ENCODE data around the gene SERHL2.
"Not testable (repeated sequence)": the region's sequence is repeated elsewhere in the genome, so short reads cannot be mapped to it uniquely, and the experiment has no call there.

The SERHL2 gene

DNA sequence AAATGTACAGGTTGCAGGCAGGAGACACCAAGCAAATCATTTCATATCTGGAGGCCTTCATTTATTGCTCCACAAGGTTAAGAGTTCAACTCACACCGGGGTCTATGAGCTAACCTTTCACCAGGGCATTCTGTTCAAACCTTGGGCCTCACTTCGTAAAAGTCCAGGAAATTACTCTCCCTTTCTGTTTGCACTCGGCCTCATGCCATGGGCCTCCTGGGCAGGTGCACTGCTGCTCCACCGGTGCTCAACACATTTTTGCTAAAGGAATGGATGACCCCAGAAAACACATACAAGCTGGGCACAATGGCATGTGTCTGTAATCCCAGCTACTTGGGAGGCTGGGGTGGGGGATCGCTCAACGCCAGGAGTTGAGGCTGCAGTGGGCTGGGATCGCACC is 17.6 kb upstream of the SERHL2 start:
- TF ChIP-seq, protein P1, sequence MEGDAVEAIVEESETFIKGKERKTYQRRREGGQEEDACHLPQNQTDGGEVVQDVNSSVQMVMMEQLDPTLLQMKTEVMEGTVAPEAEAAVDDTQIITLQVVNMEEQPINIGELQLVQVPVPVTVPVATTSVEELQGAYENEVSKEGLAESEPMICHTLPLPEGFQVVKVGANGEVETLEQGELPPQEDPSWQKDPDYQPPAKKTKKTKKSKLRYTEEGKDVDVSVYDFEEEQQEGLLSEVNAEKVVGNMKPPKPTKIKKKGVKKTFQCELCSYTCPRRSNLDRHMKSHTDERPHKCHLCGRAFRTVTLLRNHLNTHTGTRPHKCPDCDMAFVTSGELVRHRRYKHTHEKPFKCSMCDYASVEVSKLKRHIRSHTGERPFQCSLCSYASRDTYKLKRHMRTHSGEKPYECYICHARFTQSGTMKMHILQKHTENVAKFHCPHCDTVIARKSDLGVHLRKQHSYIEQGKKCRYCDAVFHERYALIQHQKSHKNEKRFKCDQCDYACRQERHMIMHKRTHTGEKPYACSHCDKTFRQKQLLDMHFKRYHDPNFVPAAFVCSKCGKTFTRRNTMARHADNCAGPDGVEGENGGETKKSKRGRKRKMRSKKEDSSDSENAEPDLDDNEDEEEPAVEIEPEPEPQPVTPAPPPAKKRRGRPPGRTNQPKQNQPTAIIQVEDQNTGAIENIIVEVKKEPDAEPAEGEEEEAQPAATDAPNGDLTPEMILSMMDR (conservative IDR thresholded peaks at IDR 0.05; ENCODE audit: low read depth, low read length) = no peak
- DNase-seq (ENCODE audit: low read depth) = no peak
- no peak overlapping the region for H3K4me3 ChIP-seq (ENCODE audit: low read length)

DNA sequence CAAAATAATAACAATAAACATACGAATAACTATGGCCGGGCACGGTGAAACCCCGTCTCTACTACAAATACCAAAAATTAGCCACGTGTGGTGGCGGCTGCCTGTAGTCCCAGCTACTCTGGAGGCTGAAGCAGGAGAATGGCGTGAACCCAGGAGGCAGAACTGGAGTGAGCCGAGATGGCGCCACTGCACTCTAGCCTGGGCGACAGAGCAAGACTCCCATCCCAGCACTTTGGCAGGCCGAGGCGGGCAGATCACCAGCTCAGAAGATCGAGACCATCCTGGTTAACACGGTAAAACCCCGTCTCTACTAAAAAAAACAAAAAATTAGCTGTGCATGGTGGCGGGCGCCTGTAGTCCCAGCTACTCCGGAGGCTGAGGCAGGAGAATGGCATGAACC is 17.1 kb upstream of the SERHL2 start:
- DNase-seq (ENCODE audit: low read depth); H3K4me3 ChIP-seq (ENCODE audit: low read length): not testable (repeated sequence)

DNA sequence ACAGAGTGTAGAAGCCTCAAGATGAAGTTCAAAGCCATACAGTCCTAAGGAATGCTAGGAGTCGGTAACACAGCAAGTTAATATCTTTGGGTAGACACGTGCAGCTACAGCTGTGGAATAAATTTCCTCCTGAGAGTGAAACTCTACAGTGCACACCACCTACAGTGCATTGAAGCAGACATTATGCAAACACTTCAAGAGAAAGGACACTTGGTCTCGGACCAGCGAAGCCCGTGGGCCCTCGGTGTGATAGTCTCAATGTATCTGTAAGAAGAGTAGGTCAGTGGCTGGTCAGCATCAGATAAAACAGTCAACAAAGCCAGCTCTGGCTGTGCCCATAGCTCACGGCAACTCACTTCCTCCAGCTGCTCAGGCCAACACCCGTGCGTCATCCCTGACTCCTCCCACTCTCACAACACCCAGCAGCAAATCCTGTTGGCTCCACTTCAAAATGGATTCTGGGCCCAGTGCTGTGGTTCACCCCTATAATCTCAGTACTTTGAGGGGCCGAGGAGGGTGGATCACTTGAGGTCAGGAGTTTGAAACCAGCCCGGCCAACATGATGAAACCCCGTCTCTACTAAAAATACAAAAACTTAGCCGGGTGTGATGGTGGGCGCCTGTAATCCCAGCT is 16.4 kb upstream of the SERHL2 start:
- DNase-seq (ENCODE audit: low read depth); H3K4me3 ChIP-seq (ENCODE audit: low read length): not testable (repeated sequence)

DNA sequence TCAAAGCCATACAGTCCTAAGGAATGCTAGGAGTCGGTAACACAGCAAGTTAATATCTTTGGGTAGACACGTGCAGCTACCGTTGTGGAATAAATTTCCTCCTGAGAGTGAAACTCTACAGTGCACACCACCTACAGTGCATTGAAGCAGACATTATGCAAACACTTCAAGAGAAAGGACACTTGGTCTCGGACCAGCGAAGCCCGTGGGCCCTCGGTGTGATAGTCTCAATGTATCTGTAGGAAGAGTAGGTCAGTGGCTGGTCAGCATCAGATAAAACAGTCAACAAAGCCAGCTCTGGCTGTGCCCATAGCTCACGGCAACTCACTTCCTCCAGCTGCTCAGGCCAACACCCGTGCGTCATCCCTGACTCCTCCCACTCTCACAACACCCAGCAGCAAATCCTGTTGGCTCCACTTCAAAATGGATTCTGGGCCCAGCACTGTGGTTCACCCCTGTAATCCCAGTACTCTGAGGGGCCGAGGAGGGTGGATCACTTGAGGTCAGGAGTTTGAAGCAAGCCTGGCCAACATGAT is 14.5 kb upstream of the SERHL2 start:
- DNase-seq (ENCODE audit: low read depth); H3K4me3 ChIP-seq (ENCODE audit: low read length): not testable (repeated sequence)

- H3K4me3 ChIP-seq (ENCODE audit: low read length) = no peak overlapping the region
- no peak for DNase-seq (ENCODE audit: low read depth)
- TF ChIP-seq, protein P1 (conservative IDR thresholded peaks at IDR 0.05; ENCODE audit: low read depth, low read length) = no peak
Measured at GRCh38 chr22:42544686-42545085, 9.1 kb upstream of the SERHL2 start.

GRCh38 chr22:42547562-42547961 is 6.2 kb upstream of the SERHL2 start:
- TF ChIP-seq, protein P1 (conservative IDR thresholded peaks at IDR 0.05; ENCODE audit: low read depth, low read length) = no peak
- DNase-seq (ENCODE audit: low read depth) = no peak
- H3K4me3 ChIP-seq (ENCODE audit: low read length) = no peak overlapping the region

DNA sequence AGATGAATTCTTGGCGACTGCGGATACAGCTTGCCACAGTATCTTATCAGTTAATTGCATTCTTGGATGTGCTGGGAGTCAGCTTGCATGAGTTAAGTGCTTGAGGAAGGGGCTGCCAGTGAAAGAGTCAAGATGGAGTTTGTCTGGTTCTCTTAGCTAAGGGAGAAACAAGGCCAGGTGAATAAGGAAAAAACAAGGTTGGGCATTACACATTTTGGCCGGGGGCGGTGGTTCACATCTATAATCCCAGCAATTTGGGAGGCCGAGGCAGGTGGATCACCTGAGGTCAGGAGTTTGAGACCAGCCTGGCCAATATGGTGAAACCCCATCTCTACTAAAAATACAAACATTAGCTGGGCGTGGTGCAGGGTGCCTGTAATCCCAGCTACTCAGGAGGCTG is 5.6 kb upstream of the SERHL2 start:
- not testable (repeated sequence) for DNase-seq (ENCODE audit: low read depth); H3K4me3 ChIP-seq (ENCODE audit: low read length)

GRCh38 chr22:42548597-42549330 is 5.0 kb upstream of the SERHL2 start:
- TF ChIP-seq, protein P1 (conservative IDR thresholded peaks at IDR 0.05; ENCODE audit: low read depth, low read length) = no peak
- H3K4me3 ChIP-seq (ENCODE audit: low read length) = no peak overlapping the region
- DNase-seq (ENCODE audit: low read depth) = no peak

DNA sequence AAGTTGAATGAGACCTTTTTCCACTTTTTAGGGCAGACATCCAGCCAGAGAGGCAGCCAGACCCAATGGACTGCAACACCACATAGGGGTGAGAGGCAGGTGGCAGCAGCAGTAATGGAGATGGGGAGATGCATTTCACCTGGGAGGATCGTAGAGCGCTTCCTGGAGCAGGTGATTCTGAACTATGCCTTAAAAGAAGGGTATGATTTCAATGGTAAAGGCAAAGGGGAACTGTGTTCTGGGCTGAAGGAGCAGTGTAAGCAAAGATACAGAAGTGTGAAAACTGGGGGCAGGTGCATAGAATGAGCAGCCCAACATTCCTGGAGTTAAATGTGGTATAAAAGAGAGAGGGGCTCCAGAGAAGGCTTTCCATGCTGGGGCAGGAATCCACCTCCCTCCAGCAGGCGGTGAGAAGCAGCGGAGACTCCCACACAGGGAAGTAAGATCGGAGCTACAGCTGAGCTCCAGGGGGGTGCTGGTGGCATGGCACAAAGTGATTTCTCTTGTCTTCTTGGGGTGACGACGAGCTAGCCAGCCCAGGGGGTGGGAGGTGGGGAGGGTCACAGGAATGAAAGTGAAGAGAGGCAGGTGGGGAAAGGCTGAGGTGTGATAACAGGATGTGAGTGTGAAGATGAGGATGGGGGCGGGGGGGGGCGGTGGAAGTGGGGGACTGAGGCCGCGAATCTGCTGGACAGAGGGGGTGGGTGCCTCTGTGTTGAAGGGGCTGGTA is 4.3 kb upstream of the SERHL2 start:
- TF ChIP-seq, protein P1 (conservative IDR thresholded peaks at IDR 0.05; ENCODE audit: low read depth, low read length) = no peak
- no peak overlapping the region for H3K4me3 ChIP-seq (ENCODE audit: low read length)
- no peak for DNase-seq (ENCODE audit: low read depth)

GRCh38 chr22:42552294-42552647 is 1.5 kb upstream of the SERHL2 start:
- DNase-seq (ENCODE audit: low read depth); H3K4me3 ChIP-seq (ENCODE audit: low read length): not testable (repeated sequence)

Data from retinal pigment epithelial cell (primary cell).